Measurements from ENCODE around the gene DHDH. TPM values are rescaled to one million over a fixed set of nuclear protein-coding genes. Genes with fewer than 3 reads are reported as not detected.
A peak's percentile ranks its signal among the peaks of the same experiment; 100 is the strongest.
"Not testable (repeated sequence)": the region's sequence is repeated elsewhere in the genome, so short reads cannot be mapped to it uniquely, and the experiment has no call there.

The DHDH gene
- total and polyA plus RNA-seq, 5 donors from 2014 or later: 0.68 to 2.4 (median 1.1) TPM; not detected in 1

DNA sequence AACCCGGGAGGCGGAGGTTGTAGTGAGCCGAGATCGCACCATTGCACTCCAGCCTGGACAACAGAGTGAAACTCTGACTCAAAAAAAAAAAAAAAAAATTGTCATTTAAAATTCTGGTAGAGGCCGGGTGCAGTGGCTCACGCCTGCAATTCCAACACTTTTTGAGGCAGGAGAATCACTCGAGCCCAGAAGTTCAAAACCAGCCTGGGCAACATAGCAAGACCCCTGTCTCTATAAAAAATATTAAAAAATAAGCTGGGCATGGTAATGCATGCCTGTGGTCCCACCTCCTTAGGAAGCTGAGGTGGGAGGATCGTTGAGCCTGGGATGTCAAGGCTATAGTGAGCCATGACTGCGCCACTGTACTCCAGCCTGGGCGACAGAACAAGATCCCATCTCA, 27.2 kb upstream of the DHDH start:
- H3K4me3 Mint-ChIP-seq: no peak overlapping the region
- DNase-seq (no peak), ATAC-seq (ENCODE audit: low read depth in 2 of 2) (no peak)
- H3K4me3 ChIP-seq (ENCODE audit: low read depth, low read length): no peak overlapping the region
- H3K4me1 ChIP-seq (ENCODE audit: control insufficient read depth, insufficient read depth, low read length, poor library complexity, severe bottlenecking): peaks cover 5% of the 10 kb centered on the region
- H3K27me3 ChIP-seq (ENCODE audit: control insufficient read depth, insufficient read depth, low read length): no peaks in the 10 kb centered on the region
- H3K36me3 Mint-ChIP-seq: peaks cover 20% of the 10 kb centered on the region
- H3K27ac ChIP-seq (ENCODE audit: insufficient read depth, low read length, poor library complexity, severe bottlenecking): no peak overlapping the region
- H3K9me3 ChIP-seq (ENCODE audit: control insufficient read depth in 2 of 2, low read length in 2 of 2): no peaks in the 10 kb centered on the region
- peaks cover 0 to 23% (median 10%) of the 10 kb centered on the region in 4 donors for H3K4me1 Mint-ChIP-seq
- no peaks in the 10 kb centered on the region for H3K9me3 Mint-ChIP-seq
- peaks cover 44% of the 10 kb centered on the region for H3K36me3 ChIP-seq (ENCODE audit: control insufficient read depth, insufficient read depth, low read length)
- no peak overlapping the region for H3K27ac Mint-ChIP-seq
- no peaks in the 10 kb centered on the region for H3K27me3 Mint-ChIP-seq

DNA sequence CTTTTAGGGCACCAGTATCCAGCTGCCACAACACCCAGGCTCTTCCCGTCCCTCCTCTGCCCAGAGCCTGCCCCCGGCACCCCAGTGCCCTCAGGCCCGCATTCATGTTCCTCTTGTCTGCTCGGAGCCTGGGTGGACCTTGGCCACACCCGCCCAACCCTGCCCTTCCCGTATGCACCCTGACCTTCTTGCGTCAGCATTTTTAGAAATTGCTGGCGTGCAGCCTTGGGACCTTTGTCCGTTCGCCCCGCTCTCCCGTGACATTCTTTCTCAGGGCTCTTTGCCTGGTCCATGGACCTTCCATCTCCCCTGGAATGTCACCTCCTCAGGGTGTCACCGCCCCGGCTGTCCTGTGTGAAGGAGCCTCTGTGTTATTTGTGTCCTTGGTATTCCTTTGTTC, 25.8 kb upstream of the DHDH start:
- Mint-ChIP-seq H3K27me3 (no peaks in the 10 kb centered on the region), H3K4me3 (no peak overlapping the region), H3K9me3 (no peaks in the 10 kb centered on the region), H3K4me1 (peaks cover 0 to 11% (median 3%) of the 10 kb centered on the region in 4 donors), H3K27ac (no peak overlapping the region), H3K36me3 (peaks cover 27% of the 10 kb centered on the region)
- Histone ChIP-seq H3K9me3 (ENCODE audit: control insufficient read depth in 2 of 2, low read length in 2 of 2) (no peaks in the 10 kb centered on the region), H3K27me3 (ENCODE audit: control insufficient read depth, insufficient read depth, low read length) (no peaks in the 10 kb centered on the region), H3K36me3 (ENCODE audit: control insufficient read depth, insufficient read depth, low read length) (peaks cover 56% of the 10 kb centered on the region), H3K4me3 (ENCODE audit: low read depth, low read length) (no peak overlapping the region), H3K4me1 (ENCODE audit: control insufficient read depth, insufficient read depth, low read length, poor library complexity, severe bottlenecking) (no peaks in the 10 kb centered on the region), H3K27ac (ENCODE audit: insufficient read depth, low read length, poor library complexity, severe bottlenecking) (no peak overlapping the region)
- DNase-seq (no peak), ATAC-seq (ENCODE audit: low read depth in 2 of 2) (no peak)

DNA sequence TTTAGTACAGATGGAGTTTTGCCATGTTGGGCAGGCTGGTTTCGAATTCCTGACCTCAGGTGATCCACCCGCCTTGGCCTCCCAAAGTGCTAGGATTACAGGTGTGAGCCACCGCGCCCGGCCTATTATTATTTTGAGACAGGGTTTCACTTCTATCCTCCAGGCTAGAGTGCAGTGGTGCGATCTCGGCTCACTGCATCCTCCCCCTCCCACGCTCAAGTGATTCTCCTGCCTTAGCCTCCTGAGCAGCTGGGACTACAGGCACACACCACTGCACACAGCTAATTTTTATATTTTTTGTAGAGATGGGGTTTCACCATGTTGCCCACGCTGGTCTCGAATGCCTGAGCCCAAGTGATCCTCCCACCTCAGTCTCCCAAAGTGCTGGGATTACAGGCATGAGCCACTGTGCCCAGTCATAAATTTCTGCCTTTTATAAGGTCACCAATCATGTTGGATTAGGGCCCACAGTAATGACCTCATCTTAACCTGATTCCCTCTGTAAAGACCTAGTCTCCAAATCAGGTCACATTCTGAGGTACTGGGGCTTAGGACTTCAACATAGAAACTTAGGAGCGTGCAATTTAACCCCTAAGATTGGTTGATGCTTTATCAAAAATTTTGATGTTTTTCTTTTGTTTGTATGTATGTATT, 23.9 kb upstream of the DHDH start:
- not testable (repeated sequence) for H3K4me1 ChIP-seq (ENCODE audit: control insufficient read depth, insufficient read depth, low read length, poor library complexity, severe bottlenecking); DNase-seq; H3K4me1 Mint-ChIP-seq; H3K9me3 Mint-ChIP-seq; H3K27me3 ChIP-seq (ENCODE audit: control insufficient read depth, insufficient read depth, low read length); H3K27me3 Mint-ChIP-seq; ATAC-seq (ENCODE audit: low read depth in 2 of 2); H3K27ac Mint-ChIP-seq; H3K9me3 ChIP-seq (ENCODE audit: control insufficient read depth in 2 of 2, low read length in 2 of 2); H3K27ac ChIP-seq (ENCODE audit: insufficient read depth, low read length, poor library complexity, severe bottlenecking); H3K4me3 ChIP-seq (ENCODE audit: low read depth, low read length); H3K4me3 Mint-ChIP-seq
- H3K36me3 ChIP-seq (ENCODE audit: control insufficient read depth, insufficient read depth, low read length): peaks cover 72% of the 10 kb centered on the region
- H3K36me3 Mint-ChIP-seq: peaks cover 40% of the 10 kb centered on the region

DNA sequence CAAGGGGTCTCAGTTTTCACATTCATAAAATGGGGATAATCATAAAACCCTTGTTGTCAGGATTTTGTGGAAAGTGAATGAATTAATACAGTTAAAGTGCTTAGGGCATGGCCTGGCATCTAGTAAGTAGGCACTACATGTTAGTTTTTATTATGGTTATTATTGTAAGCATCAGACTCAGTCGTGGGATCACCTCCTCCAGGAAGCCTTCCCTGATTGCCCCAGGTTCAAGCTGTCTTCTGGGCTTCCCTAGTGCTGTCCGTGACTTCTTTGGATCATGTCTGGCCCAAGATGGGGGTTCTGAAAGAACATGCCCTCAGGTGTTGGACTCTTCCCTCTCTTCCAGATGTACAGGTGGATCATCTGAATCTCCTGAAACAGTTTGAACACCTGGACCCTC, 22.7 kb upstream of the DHDH start:
- no peak for ATAC-seq (ENCODE audit: low read depth in 2 of 2)
- Mint-ChIP-seq H3K9me3 (no peaks in the 10 kb centered on the region), H3K36me3 (peaks cover 30% of the 10 kb centered on the region)

DNA sequence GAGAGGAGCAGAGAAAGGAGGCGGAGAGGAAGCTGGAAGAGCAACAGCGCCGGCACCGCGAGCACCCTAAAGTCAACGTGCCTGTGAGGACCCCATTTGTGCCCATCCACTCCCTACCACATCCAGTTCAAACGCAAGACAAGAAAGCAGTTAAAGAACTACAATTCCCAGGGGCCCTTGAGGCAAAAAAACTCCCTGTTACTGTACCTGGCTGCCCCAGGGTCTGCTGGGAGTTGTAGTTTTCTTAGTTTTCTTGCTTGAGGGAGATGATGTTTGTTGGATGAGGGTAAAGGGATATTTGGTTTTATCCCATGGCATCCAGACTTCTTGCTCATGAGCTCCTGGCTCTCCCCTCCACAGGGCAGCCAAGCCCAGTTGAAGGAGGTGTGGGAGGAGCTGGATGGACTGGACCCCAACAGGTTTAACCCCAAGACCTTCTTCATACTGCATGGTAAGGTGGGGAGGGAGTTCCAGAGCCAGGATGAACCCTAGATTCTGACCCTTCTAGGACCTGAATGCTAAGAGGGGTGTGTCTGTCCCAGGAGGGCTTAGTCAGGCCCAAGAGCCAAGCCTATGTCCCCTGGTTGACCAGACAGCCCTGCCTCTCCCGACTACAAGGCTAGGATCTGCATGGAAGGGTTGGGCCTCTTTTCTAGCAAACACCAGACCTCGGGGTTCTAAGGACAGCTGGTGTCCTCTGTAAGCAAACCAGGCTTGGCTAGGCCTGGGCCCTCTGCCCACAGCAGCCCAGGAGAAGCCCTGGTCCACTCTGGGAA, 20.2 kb upstream of the DHDH start:
- Mint-ChIP-seq H3K4me3 (no peak overlapping the region), H3K27me3 (no peaks in the 10 kb centered on the region), H3K27ac (no peak overlapping the region), H3K36me3 (peaks cover 24% of the 10 kb centered on the region), H3K4me1 (no peaks in the 10 kb centered on the region), H3K9me3 (no peaks in the 10 kb centered on the region)
- H3K27me3 ChIP-seq (ENCODE audit: control insufficient read depth, insufficient read depth, low read length): no peaks in the 10 kb centered on the region
- peaks cover 63% of the 10 kb centered on the region for H3K36me3 ChIP-seq (ENCODE audit: control insufficient read depth, insufficient read depth, low read length)
- no peak overlapping the region for H3K4me3 ChIP-seq (ENCODE audit: low read depth, low read length)
- DNase-seq (peak in 2 of 3 donors; percentile 39 to 42), ATAC-seq (ENCODE audit: low read depth in 2 of 2) (peak in 1 of 2 donors; percentile 37)
- H3K9me3 ChIP-seq (ENCODE audit: control insufficient read depth in 2 of 2, low read length in 2 of 2): no peaks in the 10 kb centered on the region
- no peak overlapping the region for H3K27ac ChIP-seq (ENCODE audit: insufficient read depth, low read length, poor library complexity, severe bottlenecking)
- H3K4me1 ChIP-seq (ENCODE audit: control insufficient read depth, insufficient read depth, low read length, poor library complexity, severe bottlenecking): no peaks in the 10 kb centered on the region

More for the DNA sequence above, 22.7 kb upstream of the DHDH start:
- H3K27me3 ChIP-seq (ENCODE audit: control insufficient read depth, insufficient read depth, low read length): no peaks in the 10 kb centered on the region
- H3K27ac ChIP-seq (ENCODE audit: insufficient read depth, low read length, poor library complexity, severe bottlenecking): no peak overlapping the region
- H3K9me3 ChIP-seq (ENCODE audit: control insufficient read depth in 2 of 2, low read length in 2 of 2): no peaks in the 10 kb centered on the region
- H3K4me3 ChIP-seq (ENCODE audit: low read depth, low read length): no peak overlapping the region
- peak overlapping the region in 1 of 3 donors; percentile 38 for H3K27ac Mint-ChIP-seq
- no peaks in the 10 kb centered on the region for H3K27me3 Mint-ChIP-seq
- H3K4me1 Mint-ChIP-seq: peaks cover 0 to 5% (median 1%) of the 10 kb centered on the region in 4 donors
- no peak overlapping the region for H3K4me3 Mint-ChIP-seq
- no peaks in the 10 kb centered on the region for H3K4me1 ChIP-seq (ENCODE audit: control insufficient read depth, insufficient read depth, low read length, poor library complexity, severe bottlenecking)
- peaks cover 68% of the 10 kb centered on the region for H3K36me3 ChIP-seq (ENCODE audit: control insufficient read depth, insufficient read depth, low read length)
- DNase-seq: no peak

DNA sequence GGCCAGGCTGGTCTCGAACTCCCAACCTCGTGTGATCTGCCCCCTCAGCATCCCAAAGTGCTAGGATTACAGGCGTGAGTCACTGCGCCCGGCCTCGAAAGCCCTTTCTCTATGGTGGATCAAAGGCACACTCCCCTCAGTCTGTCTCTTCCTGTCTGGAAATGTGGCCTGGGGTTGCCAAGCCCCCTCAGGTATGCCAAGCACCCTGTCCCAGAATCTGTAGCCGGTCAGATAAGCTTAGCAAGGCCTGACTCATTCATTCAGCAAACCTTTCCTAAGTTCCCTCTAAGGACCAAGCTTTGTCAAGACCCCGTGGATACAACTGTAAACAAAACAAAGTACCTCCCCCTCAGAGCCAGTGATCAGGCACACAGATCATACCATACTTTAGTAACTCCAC, 19.3 kb upstream of the DHDH start:
- H3K4me1 ChIP-seq (ENCODE audit: control insufficient read depth, insufficient read depth, low read length, poor library complexity, severe bottlenecking): no peaks in the 10 kb centered on the region
- peaks cover 64% of the 10 kb centered on the region for H3K36me3 ChIP-seq (ENCODE audit: control insufficient read depth, insufficient read depth, low read length)
- H3K4me3 ChIP-seq (ENCODE audit: low read depth, low read length): no peak overlapping the region
- Mint-ChIP-seq H3K27me3 (no peaks in the 10 kb centered on the region), H3K4me3 (no peak overlapping the region), H3K36me3 (peaks cover 30% of the 10 kb centered on the region), H3K9me3 (peaks cover 0 to 2% (median 0%) of the 10 kb centered on the region in 7 donors), H3K4me1 (no peaks in the 10 kb centered on the region), H3K27ac (no peak overlapping the region)
- ATAC-seq (ENCODE audit: low read depth in 2 of 2): no peak
- H3K27me3 ChIP-seq (ENCODE audit: control insufficient read depth, insufficient read depth, low read length): no peaks in the 10 kb centered on the region
- no peaks in the 10 kb centered on the region for H3K9me3 ChIP-seq (ENCODE audit: control insufficient read depth in 2 of 2, low read length in 2 of 2)
- H3K27ac ChIP-seq (ENCODE audit: insufficient read depth, low read length, poor library complexity, severe bottlenecking): no peak overlapping the region
- DNase-seq: no peak

DNA sequence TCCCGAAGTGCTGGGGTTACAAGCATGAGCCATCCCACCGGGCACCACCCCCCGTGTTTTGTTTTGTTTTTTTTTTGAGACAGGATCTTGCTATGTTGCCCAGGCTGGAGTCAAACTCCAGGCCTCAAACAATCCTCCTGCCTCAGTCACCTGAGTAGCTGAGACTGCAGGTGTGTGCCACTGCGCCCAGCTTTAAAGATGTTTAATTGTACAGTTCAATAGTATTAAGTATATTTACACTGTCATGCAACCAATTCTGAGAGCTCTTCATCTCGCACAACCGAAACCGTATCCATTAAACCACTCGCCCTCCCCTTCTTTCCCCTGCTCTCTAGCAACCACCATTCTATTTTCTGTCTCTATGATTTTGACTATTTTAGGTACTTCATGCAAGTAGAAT, 17.7 kb upstream of the DHDH start:
- H3K36me3 ChIP-seq (ENCODE audit: control insufficient read depth, insufficient read depth, low read length): peaks cover 53% of the 10 kb centered on the region
- no peaks in the 10 kb centered on the region for H3K9me3 ChIP-seq (ENCODE audit: control insufficient read depth in 2 of 2, low read length in 2 of 2)
- H3K27ac ChIP-seq (ENCODE audit: insufficient read depth, low read length, poor library complexity, severe bottlenecking): no peak overlapping the region
- no peaks in the 10 kb centered on the region for H3K4me1 ChIP-seq (ENCODE audit: control insufficient read depth, insufficient read depth, low read length, poor library complexity, severe bottlenecking)
- Mint-ChIP-seq H3K4me3 (no peak overlapping the region), H3K9me3 (peaks cover 0 to 2% (median 0%) of the 10 kb centered on the region in 7 donors), H3K27ac (peak overlapping the region in 1 of 3 donors; percentile 0), H3K4me1 (no peaks in the 10 kb centered on the region), H3K27me3 (no peaks in the 10 kb centered on the region), H3K36me3 (peaks cover 30% of the 10 kb centered on the region)
- no peaks in the 10 kb centered on the region for H3K27me3 ChIP-seq (ENCODE audit: control insufficient read depth, insufficient read depth, low read length)
- no peak overlapping the region for H3K4me3 ChIP-seq (ENCODE audit: low read depth, low read length)
- no peak for DNase-seq
- no peak for ATAC-seq (ENCODE audit: low read depth in 2 of 2)

All from CD4-positive, CD25-positive, alpha-beta regulatory T cell (primary cell).